Fibroblast of villous mesenchyme (primary cell): ENCODE data around the gene SERPINB10. TPM values are rescaled to one million over a fixed set of nuclear protein-coding genes. Genes with fewer than 3 reads are reported as not detected.
A peak's percentile ranks its signal among the peaks of the same experiment; 100 is the strongest.

ENCODE experiments used
- DNase-seq: peaks from one replicate; pipeline ENCODE4 v3.0.0-alpha.2; 2010; ENCODE audit warnings: low read depth
- H3K4me3 ChIP-seq: 2 replicates; pipeline ENCODE4 v1.5.1; 2011; ENCODE audit warnings: low read depth, mild to moderate bottlenecking, low read length
- total RNA-seq: library from RNA; depleted of rRNA; stranded (reverse); fragments of >200 nt; gene quantifications from 2 replicates; pipeline ENCODE4 v1.2.3, GENCODE V29; 2012
- TF ChIP-seq, protein P1 (sequence below): IDR thresholded peaks from 2 replicates; pipeline ENCODE4 v1.5.1; 2012; ENCODE audit warnings: low read depth, mild to moderate bottlenecking, low read length; ENCODE audit not compliant: insufficient read depth

Gene SERPINB10
- total RNA-seq, 1 donor = not detected

DNA sequence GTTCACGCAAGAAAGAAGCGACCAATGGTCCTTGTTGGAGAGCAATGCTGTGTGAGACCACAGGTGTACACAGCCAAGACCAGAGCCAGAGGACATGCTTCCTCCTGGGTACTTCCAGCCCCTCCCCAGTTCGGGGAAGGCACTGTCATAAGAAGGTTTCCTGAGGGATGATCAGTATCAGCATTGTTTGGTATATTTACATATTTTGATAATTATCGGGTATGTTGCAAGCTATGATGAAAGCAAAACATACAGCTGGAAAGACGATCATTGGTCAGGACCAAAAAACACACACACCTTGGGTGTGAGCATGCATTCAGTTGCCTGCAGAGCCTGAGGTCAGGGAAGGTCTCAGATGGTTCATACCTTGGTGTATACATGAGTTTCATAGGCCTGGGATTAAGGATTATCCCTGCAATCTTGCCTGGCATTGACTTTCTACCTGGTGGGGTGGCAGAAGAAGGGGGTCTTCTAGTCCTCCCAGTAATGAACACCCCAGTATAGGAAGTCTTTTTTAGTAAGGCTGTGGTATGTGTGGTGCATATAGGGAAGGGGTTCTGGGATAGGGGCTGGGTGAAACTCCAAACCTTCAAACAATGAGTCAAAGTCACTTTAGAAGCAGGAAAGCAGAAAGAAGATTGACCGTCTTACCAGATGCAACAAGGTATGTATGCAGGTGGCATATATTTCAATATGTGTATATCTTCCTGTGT lies 17.4 kb upstream of the SERPINB10 start:
- TF ChIP-seq, protein P1, sequence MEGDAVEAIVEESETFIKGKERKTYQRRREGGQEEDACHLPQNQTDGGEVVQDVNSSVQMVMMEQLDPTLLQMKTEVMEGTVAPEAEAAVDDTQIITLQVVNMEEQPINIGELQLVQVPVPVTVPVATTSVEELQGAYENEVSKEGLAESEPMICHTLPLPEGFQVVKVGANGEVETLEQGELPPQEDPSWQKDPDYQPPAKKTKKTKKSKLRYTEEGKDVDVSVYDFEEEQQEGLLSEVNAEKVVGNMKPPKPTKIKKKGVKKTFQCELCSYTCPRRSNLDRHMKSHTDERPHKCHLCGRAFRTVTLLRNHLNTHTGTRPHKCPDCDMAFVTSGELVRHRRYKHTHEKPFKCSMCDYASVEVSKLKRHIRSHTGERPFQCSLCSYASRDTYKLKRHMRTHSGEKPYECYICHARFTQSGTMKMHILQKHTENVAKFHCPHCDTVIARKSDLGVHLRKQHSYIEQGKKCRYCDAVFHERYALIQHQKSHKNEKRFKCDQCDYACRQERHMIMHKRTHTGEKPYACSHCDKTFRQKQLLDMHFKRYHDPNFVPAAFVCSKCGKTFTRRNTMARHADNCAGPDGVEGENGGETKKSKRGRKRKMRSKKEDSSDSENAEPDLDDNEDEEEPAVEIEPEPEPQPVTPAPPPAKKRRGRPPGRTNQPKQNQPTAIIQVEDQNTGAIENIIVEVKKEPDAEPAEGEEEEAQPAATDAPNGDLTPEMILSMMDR = no peak
- no peak overlapping the region for H3K4me3 ChIP-seq
- no peak for DNase-seq

GRCh38 chr18:63890950-63891304 lies 16.8 kb upstream of the SERPINB10 start:
- TF ChIP-seq, protein P1 = no peak
- no peak for DNase-seq
- no peak overlapping the region for H3K4me3 ChIP-seq

GRCh38 chr18:63892566-63892965 lies 15.2 kb upstream of the SERPINB10 start:
- TF ChIP-seq, protein P1 = no peak
- peak; percentile 63 for DNase-seq

GRCh38 chr18:63894106-63894772 lies 13.5 kb upstream of the SERPINB10 start:
- no peak for DNase-seq
- TF ChIP-seq, protein P1 = no peak

More at GRCh38 chr18:63892566-63892965, 15.2 kb upstream of the SERPINB10 start:
- no peak overlapping the region for H3K4me3 ChIP-seq

DNA sequence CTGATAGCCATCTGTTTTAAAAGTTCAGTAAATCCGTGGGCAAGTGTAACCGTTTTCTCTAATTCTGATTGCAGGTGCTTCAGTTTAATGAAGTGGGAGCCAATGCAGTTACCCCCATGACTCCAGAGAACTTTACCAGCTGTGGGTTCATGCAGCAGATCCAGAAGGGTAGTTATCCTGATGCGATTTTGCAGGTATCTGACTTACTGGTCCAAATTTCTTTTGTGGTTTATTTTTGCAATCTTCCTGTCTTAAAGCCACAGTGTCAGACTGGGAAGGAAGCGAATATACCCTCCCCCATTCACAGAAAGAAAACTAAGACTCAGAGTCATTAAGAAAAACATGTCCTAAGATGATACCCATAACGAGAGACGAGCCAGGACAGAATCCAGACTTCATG lies 12.6 kb upstream of the SERPINB10 start:
- no peak overlapping the region for H3K4me3 ChIP-seq
- DNase-seq = no peak
- TF ChIP-seq, protein P1 = no peak

More at GRCh38 chr18:63894106-63894772, 13.5 kb upstream of the SERPINB10 start:
- no peak overlapping the region for H3K4me3 ChIP-seq

GRCh38 chr18:63897072-63897471 lies 10.7 kb upstream of the SERPINB10 start:
- TF ChIP-seq, protein P1 = no peak
- H3K4me3 ChIP-seq = no peak overlapping the region
- peak; percentile 55 for DNase-seq

DNA sequence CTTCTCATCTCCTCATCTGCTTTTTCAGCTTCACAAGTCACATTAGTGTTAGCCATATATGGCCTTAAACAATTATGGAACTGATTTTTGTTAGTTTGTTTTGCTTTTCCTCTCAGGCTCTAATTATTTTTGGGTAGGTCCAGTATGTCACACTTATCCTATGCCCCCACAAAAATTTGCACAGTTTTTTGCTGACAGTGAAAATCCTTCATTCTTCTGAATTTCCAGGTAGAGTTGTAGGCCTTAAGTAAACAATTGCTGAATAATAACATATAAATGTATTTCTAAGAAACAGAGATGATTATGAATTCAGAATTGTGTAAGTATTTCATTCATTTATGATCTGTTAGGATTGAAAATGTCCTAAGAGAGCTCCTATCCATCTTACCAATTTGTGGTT lies 8.6 kb upstream of the SERPINB10 start:
- H3K4me3 ChIP-seq = no peak overlapping the region
- no peak for DNase-seq
- TF ChIP-seq, protein P1 = no peak
